GM10266 (cell line): ENCODE measurements around the gene SLC48A1.
"Not testable (repeated sequence)": the region's sequence is repeated elsewhere in the genome, so short reads cannot be mapped to it uniquely, and the experiment has no call there.

Experiments used
- DNase-seq: peaks from one replicate; pipeline ENCODE4 v3.0.0; 2012; ENCODE audit errors: extremely low spot score
- CTCF ChIP-seq: IDR thresholded peaks from 2 replicates; pipeline ENCODE4 v1.5.1; 2012; ENCODE audit warnings: mild to moderate bottlenecking, low read depth; ENCODE audit not compliant: control insufficient read depth, insufficient read depth; ENCODE audit errors: missing control alignments

SLC48A1 gene

GRCh38 chr12:47812797-47813510, 39.9 kb downstream of the SLC48A1 start:
- DNase-seq, result peak; percentile 93
- peak; percentile 36 for TF ChIP-seq CTCF

- peak; percentile 72 for DNase-seq
- no peak for TF ChIP-seq CTCF
Measured at GRCh38 chr12:47813511-47814196, 40.6 kb downstream of the SLC48A1 start.

- no peak for TF ChIP-seq CTCF
- DNase-seq, result no peak
Measured at GRCh38 chr12:47814539-47815170, 41.6 kb downstream of the SLC48A1 start.

GRCh38 chr12:47815447-47815846, 42.4 kb downstream of the SLC48A1 start:
- not testable (repeated sequence) for DNase-seq

GRCh38 chr12:47816403-47817271, 43.6 kb downstream of the SLC48A1 start:
- no peak for DNase-seq

GRCh38 chr12:47817272-47818006, 44.4 kb downstream of the SLC48A1 start:
- TF ChIP-seq CTCF, result peak; percentile 22
- no peak for DNase-seq

More at GRCh38 chr12:47816403-47817271, 43.6 kb downstream of the SLC48A1 start:
- TF ChIP-seq CTCF, result no peak

- no peak for TF ChIP-seq CTCF
- DNase-seq, result no peak
Measured at GRCh38 chr12:47818007-47818376, 45.0 kb downstream of the SLC48A1 start.
